ENCODE results near the gene TLCD5. TPM values are rescaled to one million over a fixed set of nuclear protein-coding genes. Genes with fewer than 3 reads are reported as not detected.

The TLCD5 gene
- total and polyA plus RNA-seq, 2 donors (not counting 1 experiment from before 2014, with no cell fraction given): 0.17 TPM; not detected in 1

DNA sequence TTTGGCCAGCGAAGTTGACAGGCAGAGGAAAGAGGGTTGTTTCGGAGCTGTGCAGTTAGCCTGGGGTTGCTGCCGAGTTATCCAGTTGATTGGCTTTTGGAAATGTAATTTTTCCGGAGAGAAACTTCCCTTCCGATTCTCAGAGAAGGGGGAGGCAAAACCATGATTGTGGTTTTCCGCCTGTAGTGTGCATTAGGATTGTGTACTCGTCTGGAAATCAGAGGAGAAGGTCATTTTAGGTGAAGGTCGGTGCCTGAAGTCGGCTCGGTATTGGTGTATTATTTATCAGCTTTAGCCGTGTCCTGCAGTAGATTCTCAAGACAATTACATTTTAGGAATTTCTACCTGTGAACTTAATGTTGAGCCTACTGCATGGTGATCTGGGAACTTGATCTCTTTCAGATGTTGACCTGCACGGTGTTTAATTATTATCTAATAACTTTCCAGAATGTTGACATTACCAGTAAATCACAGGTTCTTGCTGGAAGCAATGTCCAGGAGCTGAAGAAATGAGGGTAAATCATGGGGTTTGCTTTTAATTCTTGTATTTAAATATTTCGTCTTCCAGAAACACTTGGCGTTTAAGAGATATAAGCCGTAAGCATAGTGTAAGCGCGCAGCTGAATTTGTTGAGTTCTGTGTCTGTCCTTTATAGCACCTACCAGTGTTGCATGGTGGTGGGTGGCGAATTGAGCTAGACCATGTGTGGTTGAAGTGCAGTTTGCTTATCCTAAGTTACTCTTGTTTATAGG, 12.4 kb downstream of the TLCD5 start:
- H3K27ac ChIP-seq (ENCODE audit: low read length in 2 of 2): no peak overlapping the region
- H3K9ac ChIP-seq (ENCODE audit: low read length): peak overlapping the region; percentile 77

More for the DNA sequence above, 12.4 kb downstream of the TLCD5 start:
- no peak for TF ChIP-seq EZH2 (IDR thresholded peaks at IDR 0.05; ENCODE audit: borderline replicate concordance, insufficient read depth, low read depth, low read length, poor library complexity, severe bottlenecking)
- TF ChIP-seq, protein P1, sequence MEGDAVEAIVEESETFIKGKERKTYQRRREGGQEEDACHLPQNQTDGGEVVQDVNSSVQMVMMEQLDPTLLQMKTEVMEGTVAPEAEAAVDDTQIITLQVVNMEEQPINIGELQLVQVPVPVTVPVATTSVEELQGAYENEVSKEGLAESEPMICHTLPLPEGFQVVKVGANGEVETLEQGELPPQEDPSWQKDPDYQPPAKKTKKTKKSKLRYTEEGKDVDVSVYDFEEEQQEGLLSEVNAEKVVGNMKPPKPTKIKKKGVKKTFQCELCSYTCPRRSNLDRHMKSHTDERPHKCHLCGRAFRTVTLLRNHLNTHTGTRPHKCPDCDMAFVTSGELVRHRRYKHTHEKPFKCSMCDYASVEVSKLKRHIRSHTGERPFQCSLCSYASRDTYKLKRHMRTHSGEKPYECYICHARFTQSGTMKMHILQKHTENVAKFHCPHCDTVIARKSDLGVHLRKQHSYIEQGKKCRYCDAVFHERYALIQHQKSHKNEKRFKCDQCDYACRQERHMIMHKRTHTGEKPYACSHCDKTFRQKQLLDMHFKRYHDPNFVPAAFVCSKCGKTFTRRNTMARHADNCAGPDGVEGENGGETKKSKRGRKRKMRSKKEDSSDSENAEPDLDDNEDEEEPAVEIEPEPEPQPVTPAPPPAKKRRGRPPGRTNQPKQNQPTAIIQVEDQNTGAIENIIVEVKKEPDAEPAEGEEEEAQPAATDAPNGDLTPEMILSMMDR (IDR thresholded peaks at IDR 0.05): no peak
- H3K4me3 ChIP-seq (ENCODE audit: control extremely low read depth in 1 of 5, extremely low read depth in 1 of 5, insufficient read depth in 1 of 5, low read depth in 2 of 5, low read length in 4 of 5): peak overlapping the region; percentile 42 to 77 (median 75)
- 44% methylated on average over 14 of the region's 18 CpGs for WGBS (ENCODE audit: insufficient coverage)
- no peaks in the 10 kb centered on the region for H3K9me3 Mint-ChIP-seq (ENCODE audit: insufficient read depth)
- H3K27me3 ChIP-seq (replicated peaks in 1 of 4; ENCODE audit: control extremely low read depth in 1 of 4, control insufficient read depth in 3 of 4, insufficient read depth in 4 of 4, low read length in 3 of 4): peaks cover 3 to 55% (median 42%) of the 10 kb centered on the region in 4 experiments
- no peaks in the 10 kb centered on the region for H3K36me3 ChIP-seq (replicated peaks in 1 of 2; ENCODE audit: control extremely low read depth in 1 of 2, control insufficient read depth in 1 of 2, extremely low read depth in 1 of 2, insufficient read depth in 2 of 2, low read length in 1 of 2)
- peak overlapping the region; percentile 82 for H2AFZ ChIP-seq (ENCODE audit: insufficient read depth, low read depth, low read length, poor library complexity, severe bottlenecking)
- H3K79me2 ChIP-seq (ENCODE audit: control insufficient read depth, insufficient read depth, low read length): peaks cover 25% of the 10 kb centered on the region
- CTCF ChIA-PET: interaction anchor here (1.1 to 1.4 kb wide), 2 partner anchors 68 to 347 kb away, joined by 3 to 5 read pairs; no protein-coding TSS in a partner anchor
- peak overlapping the region; percentile 97 for H3K4me2 ChIP-seq (replicated peaks; ENCODE audit: low read depth, low read length, poor library complexity, severe bottlenecking)
- POLR2A ChIA-PET: no interaction called here
- peaks cover 0 to 3% (median 1%) of the 10 kb centered on the region in 3 donors for H3K9me3 ChIP-seq (ENCODE audit: control extremely low read depth in 1 of 3, control insufficient read depth in 2 of 3, insufficient read depth in 1 of 3, low read length in 2 of 3)
- peak; percentile 21 for DNase-seq
- H3K27me3 Mint-ChIP-seq: peaks cover 54% of the 10 kb centered on the region
- intact Hi-C loops (cut with micrococcal nuclease): loop anchor here (5.0 to 10.0 kb wide), 4 partner anchors 87 to 957 kb away; partner anchors contain the start of genes GRIK4, NECTIN1 and SC5D
- H3K4me1 Mint-ChIP-seq: peaks cover 35% of the 10 kb centered on the region
- H3K27ac Mint-ChIP-seq: no peak overlapping the region
- H3K4me3 Mint-ChIP-seq: peak overlapping the region; percentile 93
- ATAC-seq (ENCODE audit: low read depth): no peak
- peaks cover 22 to 40% of the 10 kb centered on the region in 2 donors for H3K4me1 ChIP-seq (ENCODE audit: control insufficient read depth in 2 of 2, insufficient read depth in 2 of 2, low read length in 2 of 2)
- peaks cover 47% of the 10 kb centered on the region for H4K20me1 ChIP-seq (ENCODE audit: control insufficient read depth, insufficient read depth, low read length, poor library complexity, severe bottlenecking)

Measured in B cell (primary cell).